ENCODE data around the gene HOXB6. TPM values are rescaled to one million over a fixed set of nuclear protein-coding genes. Genes with fewer than 3 reads are reported as not detected.

The HOXB6 gene
- total RNA-seq, 2 donors from 2014 or later, result 0.63 to 2.2 TPM

- intact Hi-C loops (cut with DNase I), result loop anchor here in 1 of 2 donors (5.0 kb wide), 1 partner anchor 98 kb away; no protein-coding TSS in a partner anchor
- no peak for ATAC-seq
- DNase-seq, result no peak
These were observed 14.1 kb downstream of the HOXB6 start for GRCh38 chr17:48590607-48591161.

GRCh38 chr17:48589831-48590606 lies 14.8 kb downstream of the HOXB6 start, which contains the start of gene HOXB3:
Gene HOXB3 (minus strand): TSS chr17:48590241. CDS start chr17:48552474, 37,767 bp downstream.
- ATAC-seq (no peak), DNase-seq (no peak)
- intact Hi-C loops (cut with DNase I), result loop anchor here in 1 of 2 donors (5.0 kb wide), 1 partner anchor 98 kb away; no protein-coding TSS in a partner anchor

- DNase-seq (no peak), ATAC-seq (no peak)
- intact Hi-C loops (cut with DNase I), result no loop called here
These were observed 15.5 kb downstream of the HOXB6 start for GRCh38 chr17:48589060-48589830.

- ATAC-seq, result no peak
- intact Hi-C loops (cut with DNase I), result no loop called here
- DNase-seq, result no peak
These were observed 16.3 kb downstream of the HOXB6 start for GRCh38 chr17:48588528-48588927.

- DNase-seq, result no peak
- ATAC-seq, result no peak
- intact Hi-C loops (cut with DNase I), result no loop called here
These were observed 16.7 kb downstream of the HOXB6 start for GRCh38 chr17:48588074-48588415.

GRCh38 chr17:48587276-48588073 lies 17.3 kb downstream of the HOXB6 start:
- no peak for DNase-seq
- no peak for ATAC-seq
- intact Hi-C loops (cut with DNase I), result no loop called here

GRCh38 chr17:48586355-48587258 lies 18.2 kb downstream of the HOXB6 start:
- intact Hi-C loops (cut with DNase I), result no loop called here
- ATAC-seq, result peak in 1 of 2 donors; percentile 8
- no peak for DNase-seq

- intact Hi-C loops (cut with DNase I), result no loop called here
- no peak for ATAC-seq
- DNase-seq, result no peak
These were observed 20.5 kb downstream of the HOXB6 start for GRCh38 chr17:48584223-48584741.

GRCh38 chr17:48583708-48584222 lies 21.0 kb downstream of the HOXB6 start:
- no peak for ATAC-seq
- intact Hi-C loops (cut with DNase I), result no loop called here
- no peak for DNase-seq

GRCh38 chr17:48582750-48583069 lies 22.1 kb downstream of the HOXB6 start:
- no peak for DNase-seq
- no peak for ATAC-seq
- intact Hi-C loops (cut with DNase I), result no loop called here

- DNase-seq (no peak), ATAC-seq (no peak)
- intact Hi-C loops (cut with DNase I), result no loop called here
These were observed 24.8 kb downstream of the HOXB6 start for GRCh38 chr17:48579760-48580554.

- intact Hi-C loops (cut with DNase I), result no loop called here
- ATAC-seq (no peak), DNase-seq (no peak)
These were observed 25.4 kb downstream of the HOXB6 start for GRCh38 chr17:48579471-48579759.

- intact Hi-C loops (cut with DNase I), result no loop called here
- ATAC-seq, result peak; percentile 5 to 13
- DNase-seq, result no peak
These were observed 25.9 kb downstream of the HOXB6 start for GRCh38 chr17:48578616-48579470.

- intact Hi-C loops (cut with DNase I), result no loop called here
- ATAC-seq, result peak; percentile 58 to 70
These were observed 26.7 kb downstream of the HOXB6 start, which contains the start of gene HOXB4 for GRCh38 chr17:48577946-48578615. Gene HOXB4 (minus strand): TSS chr17:48578350. CDS start chr17:48578319, 31 bp downstream.

GRCh38 chr17:48577330-48577945 lies 27.3 kb downstream of the HOXB6 start:
- peak; percentile 3 to 36 for ATAC-seq
- intact Hi-C loops (cut with DNase I), result no loop called here
- no peak for DNase-seq

More at GRCh38 chr17:48577946-48578615, 26.7 kb downstream of the HOXB6 start, which contains the start of gene HOXB4:
- peak; percentile 69 for DNase-seq

All from left cardiac atrium (tissue), 4 donors.